Suppressor macrophage treated with lipopolysaccharide for 4 hours (primary cell): ENCODE data around the gene GABPB1.
"Not testable (repeated sequence)": the region's sequence is repeated elsewhere in the genome, so short reads cannot be mapped to it uniquely, and the experiment has no call there.

Source experiments
- DNase-seq: peaks from one replicate; pipeline ENCODE4 v3.0.0-alpha.2; 2020

GABPB1 gene

GRCh38 chr15:50354838-50355618 is at the start of gene GABPB1:
Gene GABPB1 (minus strand): TSS chr15:50355198. CDS start chr15:50309798, 45,400 bp downstream.
- peak; percentile 92 for DNase-seq

- DNase-seq = not testable (repeated sequence)
Observed at GRCh38 chr15:50391561-50391960, 36.6 kb upstream of the GABPB1 start.

- DNase-seq = peak; percentile 66
Observed at GRCh38 chr15:50390554-50391264, 35.7 kb upstream of the GABPB1 start.

- not testable (repeated sequence) for DNase-seq
Observed at GRCh38 chr15:50382408-50382807, 27.4 kb upstream of the GABPB1 start.

- DNase-seq = no peak
Observed at GRCh38 chr15:50381438-50381837, 26.4 kb upstream of the GABPB1 start.

- DNase-seq = no peak
Observed at GRCh38 chr15:50380089-50380488, 25.1 kb upstream of the GABPB1 start.

- not testable (repeated sequence) for DNase-seq
Observed at GRCh38 chr15:50379413-50379812, 24.4 kb upstream of the GABPB1 start.

- DNase-seq = no peak
Observed at GRCh38 chr15:50378776-50379175, 23.8 kb upstream of the GABPB1 start.

GRCh38 chr15:50377867-50378751 is 23.1 kb upstream of the GABPB1 start:
- peak; percentile 53 for DNase-seq

- not testable (repeated sequence) for DNase-seq
Observed at GRCh38 chr15:50369564-50369963, 14.6 kb upstream of the GABPB1 start.

- DNase-seq = no peak
Observed at GRCh38 chr15:50365971-50366370, 11.0 kb upstream of the GABPB1 start.

- no peak for DNase-seq
Observed at GRCh38 chr15:50365570-50365969, 10.6 kb upstream of the GABPB1 start.

- DNase-seq = no peak
Observed at GRCh38 chr15:50363612-50364011, 8.6 kb upstream of the GABPB1 start.

- no peak for DNase-seq
Observed at GRCh38 chr15:50361756-50362155, 6.8 kb upstream of the GABPB1 start.

- DNase-seq = peak; percentile 45
Observed at GRCh38 chr15:50358845-50359244, 3.8 kb upstream of the GABPB1 start.

- no peak for DNase-seq
Observed at GRCh38 chr15:50355980-50356379, 982 bp upstream of the GABPB1 start.

- no peak for DNase-seq
Observed at GRCh38 chr15:50355619-50355905, 564 bp upstream of the GABPB1 start.

GRCh38 chr15:50353975-50354837 is 792 bp downstream of the GABPB1 start:
- peak; percentile 80 for DNase-seq

GRCh38 chr15:50353251-50353974 is 1.6 kb downstream of the GABPB1 start:
- DNase-seq = peak; percentile 83

GRCh38 chr15:50350621-50351020 is 4.4 kb downstream of the GABPB1 start:
- DNase-seq = no peak

- no peak for DNase-seq
Observed at GRCh38 chr15:50345298-50345697, 9.7 kb downstream of the GABPB1 start.

- no peak for DNase-seq
Observed at GRCh38 chr15:50344006-50344464, 11.0 kb downstream of the GABPB1 start.
